OCI-LY1 (cell line): Measurements from ENCODE around the gene KCNMB1.

ENCODE experiments used
- H2AFZ ChIP-seq: fragments of 200-600 bp; sonication (generic), shearing (Covaris generic); 2 replicates; pipeline ENCODE4 v1.6.0; 2014; ENCODE audit warnings: antibody characterized with exemption, mild to moderate bottlenecking, low read length
- H3F3A ChIP-seq: fragments of 200-600 bp; sonication (generic), shearing (Covaris generic); 2 replicates; pipeline ENCODE4 v1.6.0; 2014; ENCODE audit warnings: mild to moderate bottlenecking, antibody characterized with exemption, low read length, moderate library complexity; ENCODE audit not compliant: insufficient read depth
- H3K27ac ChIP-seq: fragments of 200-600 bp; sonication (generic); 2 replicates; pipeline ENCODE4 v1.5.1; 2014; ENCODE audit warnings: low read length, mixed run types, mild to moderate bottlenecking, low read depth; ENCODE audit not compliant: poor library complexity, severe bottlenecking
- H3K27me3 ChIP-seq: fragments of 200-600 bp; sonication (generic); 2 replicates; pipeline ENCODE4 v1.6.0; 2014; ENCODE audit warnings: antibody characterized with exemption, mild to moderate bottlenecking, low read length, moderate library complexity; ENCODE audit not compliant: insufficient read depth
- H3K36me3 ChIP-seq: fragments of 200-600 bp; sonication (generic); 2 replicates; pipeline ENCODE4 v1.6.1; 2014; ENCODE audit warnings: mild to moderate bottlenecking, antibody characterized with exemption, low read length, moderate library complexity, mixed read lengths; ENCODE audit not compliant: insufficient read depth
- H3K4me1 ChIP-seq: fragments of 200-600 bp; sonication (generic); 2 replicates; pipeline ENCODE4 v1.5.1; 2014; ENCODE audit warnings: mild to moderate bottlenecking, low read length, moderate library complexity; ENCODE audit not compliant: insufficient read depth, severe bottlenecking
- H3K4me2 ChIP-seq: fragments of 200-600 bp; sonication (generic), shearing (Covaris generic); 2 replicates; pipeline ENCODE4 v1.6.1; 2014; ENCODE audit warnings: low read length
- H3K4me3 ChIP-seq: fragments of 200-600 bp; sonication (generic); 2 replicates; pipeline ENCODE4 v1.5.1; 2014; ENCODE audit warnings: low read length, low read depth, mild to moderate bottlenecking, mixed read lengths; ENCODE audit not compliant: poor library complexity, severe bottlenecking
- H3K79me2 ChIP-seq: fragments of 200-600 bp; shearing (Covaris generic); 2 replicates; pipeline ENCODE4 v1.6.1; 2016; ENCODE audit warnings: mixed run types, low read length, mixed read lengths; ENCODE audit not compliant: insufficient read depth
- H3K9ac ChIP-seq: fragments of 200-600 bp; sonication (generic), shearing (Covaris generic); 2 replicates; pipeline ENCODE4 v1.6.1; 2014; ENCODE audit warnings: mild to moderate bottlenecking, low read length, mixed read lengths
- H3K9me2 ChIP-seq: fragments of 200-600 bp; sonication (generic), shearing (Covaris generic); 2 replicates; pipeline ENCODE4 v1.6.1; 2014; ENCODE audit warnings: low read depth, mild to moderate bottlenecking, low read length, mixed read lengths
- H3K9me3 ChIP-seq: fragments of 200-600 bp; shearing (Covaris generic); 2 replicates; pipeline ENCODE4 v1.6.1; 2014; ENCODE audit warnings: low read length, mixed read lengths
- H4K20me1 ChIP-seq: fragments of 200-600 bp; sonication (generic), shearing (Covaris generic); 2 replicates; pipeline ENCODE4 v1.6.0; 2016; ENCODE audit warnings: mild to moderate bottlenecking, low read length; ENCODE audit not compliant: insufficient read depth
- EZH2 ChIP-seq: fragments of 200-600 bp; sonication (generic), shearing (Covaris generic); IDR thresholded peaks from 2 replicates; pipeline ENCODE4 v1.8.0; 2017; ENCODE audit warnings: borderline replicate concordance, mixed run types, mild to moderate bottlenecking, antibody characterized with exemption, low read length, moderate library complexity, mixed read lengths
- TF ChIP-seq, protein P1 (sequence below): fragments of 200-600 bp; sonication (generic), shearing (Covaris generic); IDR thresholded peaks from 2 replicates; pipeline ENCODE4 v1.5.1; 2017; ENCODE audit warnings: mild to moderate bottlenecking, antibody characterized with exemption, low read length, moderate library complexity, mixed read lengths

Gene KCNMB1

DNA sequence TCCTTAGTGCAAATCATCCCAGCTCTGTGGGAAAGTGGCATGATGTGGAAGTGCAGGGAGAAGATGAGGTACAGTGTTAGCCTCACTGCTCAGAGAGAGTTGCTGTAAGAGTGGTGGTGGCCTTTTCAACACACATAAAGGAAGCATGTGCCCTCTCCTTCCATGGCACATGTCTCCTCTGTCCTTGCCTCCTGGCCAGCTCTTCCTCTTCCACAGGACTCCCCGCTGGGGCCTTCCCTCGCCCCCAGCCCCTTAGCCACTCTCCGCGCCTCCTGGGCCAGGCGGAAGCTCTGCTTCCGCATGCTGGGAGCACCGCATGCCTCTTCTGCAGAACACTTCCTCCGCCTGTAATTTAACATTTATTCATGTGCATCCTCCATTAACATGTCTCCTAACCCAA lies 4.8 kb upstream of the KCNMB1 start:
- Histone ChIP-seq H3K4me2 (no peak overlapping the region), H3F3A (no peaks in the 10 kb centered on the region), H3K27ac (no peak overlapping the region), H3K4me1 (no peaks in the 10 kb centered on the region), H3K79me2 (no peaks in the 10 kb centered on the region), H2AFZ (no peak overlapping the region), H3K4me3 (no peak overlapping the region), H3K9me3 (no peaks in the 10 kb centered on the region), H3K27me3 (peaks cover 11% of the 10 kb centered on the region), H3K36me3 (no peaks in the 10 kb centered on the region), H4K20me1 (no peaks in the 10 kb centered on the region), H3K9ac (no peak overlapping the region), H3K9me2 (no peaks in the 10 kb centered on the region)
- TF ChIP-seq EZH2: no peak
- TF ChIP-seq, protein P1, sequence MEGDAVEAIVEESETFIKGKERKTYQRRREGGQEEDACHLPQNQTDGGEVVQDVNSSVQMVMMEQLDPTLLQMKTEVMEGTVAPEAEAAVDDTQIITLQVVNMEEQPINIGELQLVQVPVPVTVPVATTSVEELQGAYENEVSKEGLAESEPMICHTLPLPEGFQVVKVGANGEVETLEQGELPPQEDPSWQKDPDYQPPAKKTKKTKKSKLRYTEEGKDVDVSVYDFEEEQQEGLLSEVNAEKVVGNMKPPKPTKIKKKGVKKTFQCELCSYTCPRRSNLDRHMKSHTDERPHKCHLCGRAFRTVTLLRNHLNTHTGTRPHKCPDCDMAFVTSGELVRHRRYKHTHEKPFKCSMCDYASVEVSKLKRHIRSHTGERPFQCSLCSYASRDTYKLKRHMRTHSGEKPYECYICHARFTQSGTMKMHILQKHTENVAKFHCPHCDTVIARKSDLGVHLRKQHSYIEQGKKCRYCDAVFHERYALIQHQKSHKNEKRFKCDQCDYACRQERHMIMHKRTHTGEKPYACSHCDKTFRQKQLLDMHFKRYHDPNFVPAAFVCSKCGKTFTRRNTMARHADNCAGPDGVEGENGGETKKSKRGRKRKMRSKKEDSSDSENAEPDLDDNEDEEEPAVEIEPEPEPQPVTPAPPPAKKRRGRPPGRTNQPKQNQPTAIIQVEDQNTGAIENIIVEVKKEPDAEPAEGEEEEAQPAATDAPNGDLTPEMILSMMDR: no peak

DNA sequence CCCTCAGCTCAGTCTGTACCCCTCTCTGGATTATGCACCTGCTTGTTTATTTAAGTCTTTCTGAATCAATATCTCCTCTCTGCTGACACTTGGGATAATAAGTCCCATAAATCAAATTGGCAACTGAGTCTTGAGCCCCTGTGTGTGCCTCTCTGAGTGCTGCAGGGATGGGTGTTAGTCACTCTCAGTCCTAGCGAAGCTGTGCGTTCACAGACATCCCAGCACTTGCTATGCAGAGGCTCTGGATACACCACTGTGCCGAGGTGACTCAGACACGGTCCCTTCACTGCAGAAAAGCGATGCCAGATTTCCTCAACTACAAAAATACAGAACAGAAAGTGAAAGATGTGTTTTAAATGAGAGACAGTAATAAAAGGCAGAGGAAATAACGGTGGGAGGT lies 4.1 kb upstream of the KCNMB1 start:
- H3K4me2 ChIP-seq: no peak overlapping the region
- no peak overlapping the region for H2AFZ ChIP-seq
- H3K36me3 ChIP-seq: no peaks in the 10 kb centered on the region
- H4K20me1 ChIP-seq: no peaks in the 10 kb centered on the region
- H3K27ac ChIP-seq: no peak overlapping the region
- no peak overlapping the region for H3K9ac ChIP-seq
- H3K79me2 ChIP-seq: no peaks in the 10 kb centered on the region
- H3K4me1 ChIP-seq: no peaks in the 10 kb centered on the region
- H3K9me2 ChIP-seq: no peaks in the 10 kb centered on the region
- peaks cover 11% of the 10 kb centered on the region for H3K27me3 ChIP-seq
- H3K9me3 ChIP-seq: no peaks in the 10 kb centered on the region
- no peak overlapping the region for H3K4me3 ChIP-seq
- TF ChIP-seq, protein P1: no peak
- no peak for TF ChIP-seq EZH2
- no peaks in the 10 kb centered on the region for H3F3A ChIP-seq

DNA sequence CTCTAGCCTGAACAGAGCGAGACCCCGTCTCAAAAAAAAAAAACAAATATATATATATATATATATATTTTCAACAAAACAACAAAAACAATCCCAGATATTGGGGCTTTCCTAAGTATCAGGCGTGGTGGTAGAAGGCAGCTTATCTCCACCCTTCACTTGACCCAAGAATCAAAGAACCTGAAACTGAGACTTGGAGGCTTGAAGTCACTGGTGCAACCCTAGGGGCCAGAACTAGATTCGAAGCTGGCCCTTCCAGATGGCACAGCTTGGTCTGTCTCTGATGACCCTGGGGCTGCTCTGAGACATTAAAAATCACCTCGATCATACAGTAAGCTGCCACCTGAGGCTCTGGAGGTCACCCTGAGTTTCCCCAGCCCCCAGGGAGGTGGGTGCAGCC lies 1.3 kb upstream of the KCNMB1 start:
- H3K27me3 ChIP-seq: peaks cover 11% of the 10 kb centered on the region
- H3K9me2 ChIP-seq: no peaks in the 10 kb centered on the region
- no peaks in the 10 kb centered on the region for H3K36me3 ChIP-seq
- H4K20me1 ChIP-seq: no peaks in the 10 kb centered on the region
- no peak overlapping the region for H3K9ac ChIP-seq
- no peak overlapping the region for H3K4me2 ChIP-seq
- H3F3A ChIP-seq: no peaks in the 10 kb centered on the region
- H3K4me3 ChIP-seq: no peak overlapping the region
- no peaks in the 10 kb centered on the region for H3K4me1 ChIP-seq
- H3K79me2 ChIP-seq: no peaks in the 10 kb centered on the region
- TF ChIP-seq, protein P1: no peak
- TF ChIP-seq EZH2: no peak
- no peaks in the 10 kb centered on the region for H3K9me3 ChIP-seq
- H3K27ac ChIP-seq: no peak overlapping the region
- no peak overlapping the region for H2AFZ ChIP-seq
